Ovary (tissue), 9 donors: ENCODE results near the gene CRAMP1. TPM values are rescaled to one million over a fixed set of nuclear protein-coding genes. Genes with fewer than 3 reads are reported as not detected.

ENCODE experiments used
- DNase-seq, 5 donors: peaks; one replicate each; pipeline ENCODE4 v3.0.0-alpha.2; 2019 to 2020
- H3K27ac ChIP-seq, 2 donors: fragments of 200-600 bp; one replicate each; pipeline versions ENCODE4 v1.5.1 to v1.8.0; 2019 to 2022
- H3K27me3 ChIP-seq: fragments of 200-600 bp; one replicate; pipeline ENCODE4 v1.8.0; 2022
- H3K36me3 ChIP-seq: fragments of 200-600 bp; sonication (generic); one replicate; pipeline ENCODE4 v1.5.1; 2019
- H3K4me1 ChIP-seq: one replicate; pipeline ENCODE4 v1.8.1; 2013; ENCODE audit warnings: mild to moderate bottlenecking, moderate library complexity; ENCODE audit not compliant: insufficient read depth
- H3K4me3 ChIP-seq: fragments of 200-600 bp; sonication (generic); one replicate; pipeline ENCODE4 v1.5.1; 2017
- H3K9me3 ChIP-seq, 2 donors: fragments of 200-600 bp in 1 of 2; sonication (generic) in 1 of 2; one replicate each; pipeline versions ENCODE4 v1.5.1 to v1.8.1; 2013 to 2019; ENCODE audit warnings: mild to moderate bottlenecking in 1 of 2, moderate library complexity in 1 of 2
- EP300 ChIP-seq: sonication (generic); formaldehyde crosslinking; IDR thresholded peaks from one replicate; pipeline ENCODE4 v1.6.1; 2017; ENCODE audit warnings: antibody characterized with exemption
- POLR2A ChIP-seq: fragments of 450-650 bp; IDR thresholded peaks from one replicate; pipeline ENCODE4 v1.6.1; 2017; ENCODE audit warnings: antibody characterized with exemption, mild to moderate bottlenecking, moderate library complexity
- WGBS, 3 donors: extraction: QIAGEN DNeasy Blood & Tissue Kit in 1 of 3; methylation state at CpG; one replicate each; pipeline versions ENCODE4 v1.1.5 to v1.1.7; 2013 to 2017; 5-methylcytosine and 5-hydroxymethylcytosine counted together
- intact Hi-C, 4 donors: fragments of 100-400 bp; cut with DNase I; formaldehyde crosslinking; loops; one replicate each; pipeline versions ENCODE4 v1.11.0 to v1.15.1; 2022 to 2023
- polyA plus RNA-seq, 2 donors: library from polyadenylated mRNA; stranded (reverse); fragments of 200-250 nt in 1 of 2; fragments of 350-450 nt in 1 of 2; fragmentation: Illumina TruSeq in 1 of 2; extraction: RNeasy Lipid Tissue Mini Kit (QIAGEN cat#74804) in 1 of 2; gene quantifications; one replicate each; pipeline ENCODE4 v1.2.3, GENCODE V29; 2013 to 2014
- total RNA-seq, 7 donors: library from RNA; depleted of rRNA in 2 of 7; stranded (reverse); fragments of >200 nt in 2 of 7; fragmentation: NEBNext Ultra II Directional in 3 of 7; extraction: Animal tissue kit (Norgen Biotek cat#: 25700) in 3 of 7; gene quantifications; one replicate each; pipeline versions ENCODE4 v1.1.0 to v1.2.4, GENCODE V29; 2016 to 2023
- TF ChIP-seq, protein P1 (sequence below), 3 donors: fragments of 450-650 bp in 2 of 3; fragments of 200-600 bp in 1 of 3; IDR thresholded peaks; one replicate each; pipeline versions ENCODE4 v1.5.1 to v1.8.0; 2016 to 2022; ENCODE audit warnings: antibody characterized with exemption in 3 of 3, mild to moderate bottlenecking in 1 of 3
- donor health status: DM: no; HTN: no; CAD: no; lungs with moderate emphysema.
- donor health status: DM: no; HTN: no; CAD: no.
- donor health status: Bipolar disorder and iron deficiency.
- donor health status: DM: yes; HTN: yes; CAD: no.
- donor health status: DM: no; HTN: no; CAD: no.
- donor health status: DM: yes; HTN: yes; CAD: no.

Gene CRAMP1
- total and polyA plus RNA-seq, 9 donors = 6.9 to 21.0 (median 17.4) TPM

DNA sequence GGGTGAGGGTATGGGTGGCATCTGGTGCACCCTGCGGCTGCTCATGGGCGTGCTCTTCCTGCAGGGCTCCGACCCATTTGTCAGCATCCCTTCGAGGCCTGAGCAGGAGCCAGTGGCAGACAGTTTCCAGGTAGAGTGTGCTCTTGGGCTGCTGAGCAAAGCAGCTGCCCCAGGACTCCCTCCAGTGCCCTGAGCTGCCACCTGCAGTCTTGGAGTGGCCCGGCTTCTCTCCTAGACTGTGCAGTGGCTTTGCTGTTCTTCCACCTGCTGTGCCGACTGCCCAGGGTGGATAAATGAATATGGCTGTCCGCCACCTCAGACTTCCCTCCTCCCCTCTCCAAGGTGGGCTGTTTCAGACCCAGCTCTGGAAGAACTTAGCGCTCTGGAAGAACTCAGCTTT lies 55.1 kb downstream of the CRAMP1 start:
- Histone ChIP-seq H3K4me3 (no peak overlapping the region), H3K36me3 (no peaks in the 10 kb centered on the region), H3K4me1 (no peaks in the 10 kb centered on the region), H3K9me3 (no peaks in the 10 kb centered on the region), H3K27ac (no peak overlapping the region), H3K27me3 (no peaks in the 10 kb centered on the region)
- DNase-seq = no peak
- 86 to 88% (median 88%) methylated on average over 7 to 8 of the region's 8 CpGs for WGBS, 3 donors
- intact Hi-C loops = no loop called here
- no peak for TF ChIP-seq EP300
- no peak for TF ChIP-seq POLR2A
- TF ChIP-seq, protein P1, sequence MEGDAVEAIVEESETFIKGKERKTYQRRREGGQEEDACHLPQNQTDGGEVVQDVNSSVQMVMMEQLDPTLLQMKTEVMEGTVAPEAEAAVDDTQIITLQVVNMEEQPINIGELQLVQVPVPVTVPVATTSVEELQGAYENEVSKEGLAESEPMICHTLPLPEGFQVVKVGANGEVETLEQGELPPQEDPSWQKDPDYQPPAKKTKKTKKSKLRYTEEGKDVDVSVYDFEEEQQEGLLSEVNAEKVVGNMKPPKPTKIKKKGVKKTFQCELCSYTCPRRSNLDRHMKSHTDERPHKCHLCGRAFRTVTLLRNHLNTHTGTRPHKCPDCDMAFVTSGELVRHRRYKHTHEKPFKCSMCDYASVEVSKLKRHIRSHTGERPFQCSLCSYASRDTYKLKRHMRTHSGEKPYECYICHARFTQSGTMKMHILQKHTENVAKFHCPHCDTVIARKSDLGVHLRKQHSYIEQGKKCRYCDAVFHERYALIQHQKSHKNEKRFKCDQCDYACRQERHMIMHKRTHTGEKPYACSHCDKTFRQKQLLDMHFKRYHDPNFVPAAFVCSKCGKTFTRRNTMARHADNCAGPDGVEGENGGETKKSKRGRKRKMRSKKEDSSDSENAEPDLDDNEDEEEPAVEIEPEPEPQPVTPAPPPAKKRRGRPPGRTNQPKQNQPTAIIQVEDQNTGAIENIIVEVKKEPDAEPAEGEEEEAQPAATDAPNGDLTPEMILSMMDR (IDR thresholded peaks at IDR 0.05) = no peak

DNA sequence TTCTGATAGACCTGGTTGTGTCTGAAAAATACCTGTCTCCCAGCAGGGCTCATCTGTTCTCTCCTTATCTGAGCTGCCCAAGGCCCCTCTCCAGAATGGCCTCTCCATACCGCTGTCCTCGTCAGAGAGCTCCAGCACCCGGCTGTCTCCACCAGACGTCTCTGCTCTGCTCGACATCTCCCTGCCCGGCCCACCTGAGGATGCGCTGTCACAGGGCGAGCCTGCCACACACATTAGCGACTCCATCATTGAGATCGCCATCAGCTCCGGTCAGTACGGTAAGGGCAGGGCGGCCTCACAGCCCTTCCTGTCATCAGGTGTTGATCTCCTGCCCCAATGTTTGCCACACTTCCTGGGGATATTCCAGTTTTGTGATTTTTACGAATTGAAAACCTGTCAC lies 55.8 kb downstream of the CRAMP1 start:
- WGBS, 3 donors = 90 to 95% (median 92%) methylated on average over 14 of the region's 14 CpGs
- Histone ChIP-seq H3K4me3 (no peak overlapping the region), H3K36me3 (no peaks in the 10 kb centered on the region), H3K4me1 (no peaks in the 10 kb centered on the region), H3K27ac (no peak overlapping the region), H3K9me3 (no peaks in the 10 kb centered on the region), H3K27me3 (no peaks in the 10 kb centered on the region)
- DNase-seq = no peak
- TF ChIP-seq POLR2A (no peak), EP300 (no peak)
- TF ChIP-seq, protein P1 (IDR thresholded peaks at IDR 0.05) = no peak
- intact Hi-C loops = no loop called here

DNA sequence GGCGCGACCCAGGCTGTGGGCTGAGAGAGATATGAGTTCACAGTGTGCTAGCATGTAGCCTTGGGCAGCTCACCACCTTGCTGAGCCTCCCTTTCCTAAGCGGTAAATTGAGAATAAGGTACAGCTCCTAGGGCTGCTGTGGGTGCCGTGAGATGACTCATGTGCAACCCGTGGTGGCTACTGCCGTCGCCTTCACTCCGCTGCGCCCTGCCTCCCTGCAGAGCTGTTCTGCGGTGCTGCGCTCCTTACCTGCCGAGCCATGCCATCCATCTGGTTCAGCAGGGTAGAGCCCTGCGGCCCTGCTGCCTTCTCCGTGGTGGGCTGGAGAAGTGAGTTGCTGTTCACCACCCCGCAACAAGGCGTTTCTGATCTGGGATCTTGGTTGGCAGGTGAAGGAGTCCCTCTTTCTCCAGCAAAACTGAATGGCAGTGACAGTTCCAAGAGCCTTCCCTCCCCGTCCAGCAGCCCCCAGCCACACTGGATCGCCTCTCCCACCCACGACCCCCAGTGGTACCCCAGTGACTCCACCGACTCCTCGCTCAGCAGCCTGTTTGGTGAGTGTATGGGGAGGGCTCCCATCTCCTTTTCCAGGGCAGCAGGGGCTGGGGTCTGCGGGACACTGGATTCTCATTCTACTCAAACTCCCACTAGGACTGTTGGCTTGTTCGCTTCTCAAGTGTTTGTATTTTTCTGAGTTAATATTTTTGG lies 56.6 kb downstream of the CRAMP1 start:
- intact Hi-C loops = no loop called here
- TF ChIP-seq POLR2A = no peak
- TF ChIP-seq, protein P1 (IDR thresholded peaks at IDR 0.05) = no peak
- TF ChIP-seq EP300 = no peak

DNA sequence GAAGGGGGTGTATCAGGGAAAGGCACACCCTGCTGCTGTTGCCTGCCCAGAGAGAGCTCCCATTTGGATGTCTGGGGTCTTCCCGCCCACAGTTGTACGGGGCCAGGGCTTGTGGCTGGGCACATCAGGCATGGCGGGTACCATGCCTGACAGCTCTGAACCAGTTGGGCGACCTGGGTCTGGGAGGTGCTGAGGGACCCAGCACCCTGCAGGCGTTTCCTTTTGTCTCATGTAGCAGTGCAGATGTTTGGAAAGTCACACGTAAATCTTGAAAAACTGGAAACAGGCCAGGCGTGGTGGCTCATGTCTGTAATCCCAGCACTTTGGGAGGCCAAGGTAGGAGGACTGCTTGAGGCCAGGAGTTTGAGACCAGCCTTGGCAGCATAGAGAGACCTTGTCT lies 57.5 kb downstream of the CRAMP1 start:
- Histone ChIP-seq H3K36me3 (no peaks in the 10 kb centered on the region), H3K4me3 (no peak overlapping the region), H3K4me1 (no peaks in the 10 kb centered on the region), H3K27ac (no peak overlapping the region), H3K27me3 (no peaks in the 10 kb centered on the region), H3K9me3 (no peaks in the 10 kb centered on the region)
- WGBS, 3 donors = 88 to 94% (median 93%) methylated on average over 7 of the region's 7 CpGs
- TF ChIP-seq POLR2A = no peak
- TF ChIP-seq, protein P1 (IDR thresholded peaks at IDR 0.05) = no peak
- TF ChIP-seq EP300 = no peak
- no peak for DNase-seq
- intact Hi-C loops = no loop called here

More for the DNA sequence above, 56.6 kb downstream of the CRAMP1 start:
- DNase-seq = no peak
- Histone ChIP-seq H3K36me3 (no peaks in the 10 kb centered on the region), H3K27me3 (no peaks in the 10 kb centered on the region), H3K4me3 (no peak overlapping the region), H3K4me1 (no peaks in the 10 kb centered on the region), H3K27ac (no peak overlapping the region), H3K9me3 (no peaks in the 10 kb centered on the region)
- 93 to 95% (median 95%) methylated on average over 23 of the region's 23 CpGs for WGBS, 3 donors
